HCT116 (cell line): ENCODE results near the gene OR1J1.

Experiments
- EZH2phosphoT487 ChIP-seq: fragments of 200-600 bp; IDR thresholded peaks from 2 replicates; pipeline ENCODE4 v1.6.1; 2018; ENCODE audit warnings: antibody characterized with exemption, borderline replicate concordance
- ZNF274 ChIP-seq: fragments of 200-500 bp; sonication (Bioruptor generic); IDR thresholded peaks from 2 replicates; pipeline ENCODE4 v1.6.1; 2014; ENCODE audit warnings: mild to moderate bottlenecking, low read depth, low read length, inconsistent platforms
- TF ChIP-seq, protein P1 (sequence below), 3 experiments: fragments of 200-600 bp in 1 of 3; sonication (generic) in 1 of 3; IDR thresholded peaks in 2 of 3; conservative IDR thresholded peaks in 1 of 3; 2 replicates each; pipeline ENCODE4 v1.5.1; 2012 to 2017; ENCODE audit warnings: low read depth in 2 of 3, low read length in 2 of 3, antibody characterized with exemption in 1 of 3, borderline replicate concordance in 1 of 3, control low read depth in 1 of 3, mild to moderate bottlenecking in 1 of 3, mixed read lengths in 1 of 3, mixed run types in 1 of 3, moderate library complexity in 1 of 3; ENCODE audit not compliant: insufficient read depth in 1 of 3

DNA sequence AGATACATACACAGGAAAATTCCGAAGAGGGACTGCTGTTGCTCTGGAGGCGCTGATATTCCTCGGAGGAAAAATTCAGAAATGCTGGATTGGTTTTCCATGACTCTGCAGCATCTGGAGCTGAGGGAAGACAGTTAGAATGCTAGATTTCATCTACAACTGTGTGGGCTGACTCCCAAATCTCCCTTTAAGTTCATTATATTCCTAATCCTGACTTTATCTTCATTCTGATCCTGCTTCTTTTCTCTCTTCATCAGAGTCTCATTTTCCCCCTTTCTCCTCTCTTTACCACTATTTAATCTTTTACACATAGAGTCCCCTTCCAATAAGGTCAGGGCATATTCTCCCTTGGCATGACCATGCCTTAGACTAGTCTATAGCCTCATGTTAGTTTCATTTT lies 49.5 kb upstream of the OR1J1 start, which contains the start of gene OR1N1:
- TF ChIP-seq, protein P1, sequence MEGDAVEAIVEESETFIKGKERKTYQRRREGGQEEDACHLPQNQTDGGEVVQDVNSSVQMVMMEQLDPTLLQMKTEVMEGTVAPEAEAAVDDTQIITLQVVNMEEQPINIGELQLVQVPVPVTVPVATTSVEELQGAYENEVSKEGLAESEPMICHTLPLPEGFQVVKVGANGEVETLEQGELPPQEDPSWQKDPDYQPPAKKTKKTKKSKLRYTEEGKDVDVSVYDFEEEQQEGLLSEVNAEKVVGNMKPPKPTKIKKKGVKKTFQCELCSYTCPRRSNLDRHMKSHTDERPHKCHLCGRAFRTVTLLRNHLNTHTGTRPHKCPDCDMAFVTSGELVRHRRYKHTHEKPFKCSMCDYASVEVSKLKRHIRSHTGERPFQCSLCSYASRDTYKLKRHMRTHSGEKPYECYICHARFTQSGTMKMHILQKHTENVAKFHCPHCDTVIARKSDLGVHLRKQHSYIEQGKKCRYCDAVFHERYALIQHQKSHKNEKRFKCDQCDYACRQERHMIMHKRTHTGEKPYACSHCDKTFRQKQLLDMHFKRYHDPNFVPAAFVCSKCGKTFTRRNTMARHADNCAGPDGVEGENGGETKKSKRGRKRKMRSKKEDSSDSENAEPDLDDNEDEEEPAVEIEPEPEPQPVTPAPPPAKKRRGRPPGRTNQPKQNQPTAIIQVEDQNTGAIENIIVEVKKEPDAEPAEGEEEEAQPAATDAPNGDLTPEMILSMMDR (IDR thresholded peaks at IDR 0.05 in 2 of 3, conservative IDR thresholded peaks at IDR 0.05 in 1 of 3; ENCODE audit: borderline replicate concordance in 1 of 3, insufficient read depth in 1 of 3, low read depth in 2 of 3, low read length in 2 of 3) = no peak
- TF ChIP-seq ZNF274 (no peak), EZH2phosphoT487 (no peak)
